Mucosa of stomach (tissue), 1 donor: ENCODE data around the gene SYNE1.
A peak's percentile ranks its signal among the peaks of the same experiment; 100 is the strongest.
"Not testable (repeated sequence)": the region's sequence is repeated elsewhere in the genome, so short reads cannot be mapped to it uniquely, and the experiment has no call there.

Experiments
- H3K27me3 ChIP-seq: one replicate; pipeline ENCODE4 v1.7.0; 2013; ENCODE audit warnings: mild to moderate bottlenecking, low read length; ENCODE audit not compliant: control insufficient read depth, insufficient read depth
- H3K36me3 ChIP-seq: one replicate; pipeline ENCODE4 v1.7.0; 2013; ENCODE audit warnings: low read length; ENCODE audit not compliant: control insufficient read depth, insufficient read depth
- H3K4me1 ChIP-seq: one replicate; pipeline ENCODE4 v1.7.0; 2013; ENCODE audit warnings: mild to moderate bottlenecking, low read length; ENCODE audit not compliant: control insufficient read depth, insufficient read depth
- H3K4me3 ChIP-seq: one replicate; pipeline ENCODE4 v1.7.0; 2013; ENCODE audit warnings: low read length
- H3K9ac ChIP-seq: one replicate; pipeline ENCODE4 v1.7.0; 2013; ENCODE audit warnings: mild to moderate bottlenecking, low read length, moderate library complexity
- H3K9me3 ChIP-seq: one replicate; pipeline ENCODE4 v1.7.0; 2013; ENCODE audit warnings: mild to moderate bottlenecking, low read length, moderate library complexity; ENCODE audit not compliant: control insufficient read depth
- donor health status: Pancreatic carcinoma.

The SYNE1 gene

GRCh38 chr6:152637296-152638047, at the start of gene SYNE1:
SYNE1 (minus strand) TSS chr6:152637362; CDS start chr6:152628331, 9,031 bp downstream.
- Histone ChIP-seq H3K27me3 (peaks cover 31% of the 10 kb centered on the region), H3K9ac (no peak within 1 kb of the TSS), H3K4me1 (peaks cover 13% of the 10 kb centered on the region), H3K36me3 (no peaks in the 10 kb centered on the region), H3K4me3 (peak within 1 kb of the TSS; percentile 41), H3K9me3 (no peaks in the 10 kb centered on the region)

GRCh38 chr6:152685819-152686218, 48.7 kb upstream of the SYNE1 start:
- Histone ChIP-seq H3K27me3 (no peaks in the 10 kb centered on the region), H3K36me3 (no peaks in the 10 kb centered on the region)

GRCh38 chr6:152682935-152683334, 45.8 kb upstream of the SYNE1 start:
- not testable (repeated sequence) for H3K9ac ChIP-seq, H3K36me3 ChIP-seq, H3K4me1 ChIP-seq, H3K9me3 ChIP-seq, H3K27me3 ChIP-seq, H3K4me3 ChIP-seq

More at GRCh38 chr6:152685819-152686218, 48.7 kb upstream of the SYNE1 start:
- H3K4me3 ChIP-seq, result no peak overlapping the region
- no peaks in the 10 kb centered on the region for H3K4me1 ChIP-seq
- H3K9ac ChIP-seq, result no peak overlapping the region
- no peaks in the 10 kb centered on the region for H3K9me3 ChIP-seq

- no peaks in the 10 kb centered on the region for H3K27me3 ChIP-seq
- H3K9me3 ChIP-seq, result no peaks in the 10 kb centered on the region
- H3K4me3 ChIP-seq, result no peak overlapping the region
- H3K9ac ChIP-seq, result no peak overlapping the region
- H3K4me1 ChIP-seq, result no peaks in the 10 kb centered on the region
- no peaks in the 10 kb centered on the region for H3K36me3 ChIP-seq
Observed at GRCh38 chr6:152682141-152682540, 45.0 kb upstream of the SYNE1 start.

GRCh38 chr6:152680879-152681517, 43.8 kb upstream of the SYNE1 start:
- Histone ChIP-seq H3K27me3 (no peaks in the 10 kb centered on the region), H3K36me3 (no peaks in the 10 kb centered on the region), H3K9me3 (no peaks in the 10 kb centered on the region), H3K9ac (no peak overlapping the region), H3K4me3 (no peak overlapping the region), H3K4me1 (no peaks in the 10 kb centered on the region)

GRCh38 chr6:152680151-152680550, 43.0 kb upstream of the SYNE1 start:
- no peaks in the 10 kb centered on the region for H3K4me1 ChIP-seq
- no peak overlapping the region for H3K9ac ChIP-seq
- H3K36me3 ChIP-seq, result no peaks in the 10 kb centered on the region
- no peaks in the 10 kb centered on the region for H3K9me3 ChIP-seq
- H3K27me3 ChIP-seq, result no peaks in the 10 kb centered on the region
- no peak overlapping the region for H3K4me3 ChIP-seq

- H3K9me3 ChIP-seq, result no peaks in the 10 kb centered on the region
- H3K27me3 ChIP-seq, result no peaks in the 10 kb centered on the region
- H3K4me3 ChIP-seq, result no peak overlapping the region
- no peaks in the 10 kb centered on the region for H3K4me1 ChIP-seq
- H3K9ac ChIP-seq, result no peak overlapping the region
- no peaks in the 10 kb centered on the region for H3K36me3 ChIP-seq
Observed at GRCh38 chr6:152673236-152673635, 36.1 kb upstream of the SYNE1 start.

- no peaks in the 10 kb centered on the region for H3K36me3 ChIP-seq
- H3K9me3 ChIP-seq, result no peaks in the 10 kb centered on the region
- H3K9ac ChIP-seq, result no peak overlapping the region
- H3K4me1 ChIP-seq, result no peaks in the 10 kb centered on the region
- H3K27me3 ChIP-seq, result no peaks in the 10 kb centered on the region
- no peak overlapping the region for H3K4me3 ChIP-seq
Observed at GRCh38 chr6:152671171-152671570, 34.0 kb upstream of the SYNE1 start.

GRCh38 chr6:152669895-152670294, 32.7 kb upstream of the SYNE1 start:
- no peaks in the 10 kb centered on the region for H3K4me1 ChIP-seq
- no peaks in the 10 kb centered on the region for H3K9me3 ChIP-seq
- no peaks in the 10 kb centered on the region for H3K36me3 ChIP-seq
- no peak overlapping the region for H3K9ac ChIP-seq
- H3K27me3 ChIP-seq, result no peaks in the 10 kb centered on the region
- no peak overlapping the region for H3K4me3 ChIP-seq

- no peaks in the 10 kb centered on the region for H3K4me1 ChIP-seq
Observed at GRCh38 chr6:152661776-152662175, 24.6 kb upstream of the SYNE1 start.

GRCh38 chr6:152651986-152652385, 14.8 kb upstream of the SYNE1 start:
- no peaks in the 10 kb centered on the region for H3K9me3 ChIP-seq
- H3K36me3 ChIP-seq, result no peaks in the 10 kb centered on the region
- no peak overlapping the region for H3K4me3 ChIP-seq
- H3K4me1 ChIP-seq, result no peaks in the 10 kb centered on the region
- H3K9ac ChIP-seq, result no peak overlapping the region
- H3K27me3 ChIP-seq, result no peaks in the 10 kb centered on the region

More at GRCh38 chr6:152661776-152662175, 24.6 kb upstream of the SYNE1 start:
- Histone ChIP-seq H3K27me3 (no peaks in the 10 kb centered on the region), H3K9ac (no peak overlapping the region), H3K9me3 (no peaks in the 10 kb centered on the region), H3K4me3 (no peak overlapping the region), H3K36me3 (no peaks in the 10 kb centered on the region)

GRCh38 chr6:152648105-152648504, 10.9 kb upstream of the SYNE1 start:
- Histone ChIP-seq H3K4me1 (no peaks in the 10 kb centered on the region), H3K36me3 (no peaks in the 10 kb centered on the region), H3K9me3 (no peaks in the 10 kb centered on the region), H3K27me3 (no peaks in the 10 kb centered on the region), H3K4me3 (no peak overlapping the region), H3K9ac (no peak overlapping the region)
